Colonic mucosa (tissue), 4 donors: ENCODE data around the gene MMP10. TPM values are rescaled to one million over a fixed set of nuclear protein-coding genes. Genes with fewer than 3 reads are reported as not detected.

Source experiments
- DNase-seq: peaks from one replicate; pipeline ENCODE4 v3.0.0-alpha.2; 2020
- H3K27ac ChIP-seq: fragments of 200-600 bp; one replicate; pipeline ENCODE4 v1.8.0; 2021
- H3K27me3 ChIP-seq: fragments of 200-600 bp; one replicate; pipeline ENCODE4 v1.8.0; 2021
- H3K36me3 ChIP-seq: fragments of 200-600 bp; one replicate; pipeline ENCODE4 v1.8.0; 2021
- H3K4me1 ChIP-seq: fragments of 200-600 bp; one replicate; pipeline ENCODE4 v1.8.0; 2021; ENCODE audit warnings: mild to moderate bottlenecking
- H3K4me3 ChIP-seq: fragments of 200-600 bp; one replicate; pipeline ENCODE4 v1.8.0; 2021
- H3K9ac ChIP-seq, 2 donors: one replicate each; pipeline ENCODE4 v1.7.0; 2013; ENCODE audit warnings: control low read depth in 2 of 2, low read depth in 2 of 2, low read length in 2 of 2
- H3K9me3 ChIP-seq: fragments of 200-600 bp; one replicate; pipeline ENCODE4 v1.8.0; 2021
- intact Hi-C: fragments of 100-400 bp; cut with DNase I; formaldehyde crosslinking; loops from one replicate; pipeline ENCODE4 v1.14.1; 2022
- total RNA-seq, 2 donors: library from RNA; stranded (reverse); fragmentation: NEBNext Ultra II Directional in 1 of 2; extraction: Animal tissue kit (Norgen Biotek cat#: 25700) in 1 of 2; gene quantifications; one replicate each; pipeline ENCODE4 v1.2.1, GENCODE V29; 2021
- TF ChIP-seq, protein P1 (sequence below): fragments of 200-600 bp; IDR thresholded peaks from one replicate; pipeline ENCODE4 v1.8.0; 2022; ENCODE audit warnings: antibody characterized with exemption, mild to moderate bottlenecking
- donor health status: healthy.
- donor health status: DM: no; HTN: no; CAD: no.
- donor health status: DM: no; HTN: no; CAD: no.

The MMP10 gene
- total RNA-seq, 2 donors from 2014 or later, result 0.40 TPM; not detected in 1

DNA sequence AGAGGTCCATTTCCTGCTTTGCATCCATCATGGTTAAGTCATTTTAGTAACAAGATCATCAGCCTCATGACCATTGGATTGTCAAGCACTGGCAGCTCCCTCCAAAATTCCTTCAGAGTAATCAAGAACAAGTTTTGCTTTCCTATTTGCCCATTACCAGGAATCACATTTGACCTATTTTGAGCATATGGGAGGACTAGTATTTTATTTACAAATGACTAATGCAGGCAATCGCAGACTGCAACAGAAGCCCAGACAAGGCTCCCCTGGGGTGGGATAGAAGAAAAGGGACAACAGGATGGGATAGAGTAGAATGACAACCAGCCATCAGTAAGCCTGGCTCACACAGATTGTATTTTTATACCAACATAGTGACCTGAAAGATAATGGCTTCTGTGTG is 9.1 kb downstream of the MMP10 start:
- Histone ChIP-seq H3K4me1 (no peaks in the 10 kb centered on the region), H3K27me3 (no peaks in the 10 kb centered on the region), H3K9ac (no peak overlapping the region), H3K27ac (no peak overlapping the region), H3K36me3 (no peaks in the 10 kb centered on the region), H3K4me3 (no peak overlapping the region), H3K9me3 (no peaks in the 10 kb centered on the region)
- intact Hi-C loops, result no loop called here
- TF ChIP-seq, protein P1, sequence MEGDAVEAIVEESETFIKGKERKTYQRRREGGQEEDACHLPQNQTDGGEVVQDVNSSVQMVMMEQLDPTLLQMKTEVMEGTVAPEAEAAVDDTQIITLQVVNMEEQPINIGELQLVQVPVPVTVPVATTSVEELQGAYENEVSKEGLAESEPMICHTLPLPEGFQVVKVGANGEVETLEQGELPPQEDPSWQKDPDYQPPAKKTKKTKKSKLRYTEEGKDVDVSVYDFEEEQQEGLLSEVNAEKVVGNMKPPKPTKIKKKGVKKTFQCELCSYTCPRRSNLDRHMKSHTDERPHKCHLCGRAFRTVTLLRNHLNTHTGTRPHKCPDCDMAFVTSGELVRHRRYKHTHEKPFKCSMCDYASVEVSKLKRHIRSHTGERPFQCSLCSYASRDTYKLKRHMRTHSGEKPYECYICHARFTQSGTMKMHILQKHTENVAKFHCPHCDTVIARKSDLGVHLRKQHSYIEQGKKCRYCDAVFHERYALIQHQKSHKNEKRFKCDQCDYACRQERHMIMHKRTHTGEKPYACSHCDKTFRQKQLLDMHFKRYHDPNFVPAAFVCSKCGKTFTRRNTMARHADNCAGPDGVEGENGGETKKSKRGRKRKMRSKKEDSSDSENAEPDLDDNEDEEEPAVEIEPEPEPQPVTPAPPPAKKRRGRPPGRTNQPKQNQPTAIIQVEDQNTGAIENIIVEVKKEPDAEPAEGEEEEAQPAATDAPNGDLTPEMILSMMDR, result no peak
- DNase-seq, result no peak

DNA sequence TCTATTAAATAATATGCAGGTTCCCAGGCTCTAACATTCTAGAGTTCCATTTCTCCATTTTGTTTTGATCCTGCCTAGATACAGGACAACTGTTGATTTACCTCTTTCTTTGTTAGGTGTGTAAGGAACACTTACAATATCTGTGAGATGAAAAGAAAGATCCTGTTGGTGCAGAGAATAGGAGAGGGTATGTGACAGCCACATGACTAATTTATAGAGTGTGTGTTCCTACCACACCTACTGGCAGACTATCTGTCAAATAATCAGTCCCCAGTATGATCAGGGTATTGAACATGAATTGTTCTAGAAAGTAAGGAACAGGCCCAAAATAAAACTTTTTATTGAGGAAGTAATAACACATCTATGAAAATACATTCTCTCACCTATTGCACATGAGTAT is 10.2 kb downstream of the MMP10 start:
- Histone ChIP-seq H3K9me3 (no peaks in the 10 kb centered on the region), H3K27ac (no peak overlapping the region), H3K27me3 (no peaks in the 10 kb centered on the region), H3K4me3 (no peak overlapping the region), H3K4me1 (no peaks in the 10 kb centered on the region), H3K36me3 (no peaks in the 10 kb centered on the region), H3K9ac (no peak overlapping the region)
- TF ChIP-seq, protein P1, result no peak
- no peak for DNase-seq
- intact Hi-C loops, result no loop called here

DNA sequence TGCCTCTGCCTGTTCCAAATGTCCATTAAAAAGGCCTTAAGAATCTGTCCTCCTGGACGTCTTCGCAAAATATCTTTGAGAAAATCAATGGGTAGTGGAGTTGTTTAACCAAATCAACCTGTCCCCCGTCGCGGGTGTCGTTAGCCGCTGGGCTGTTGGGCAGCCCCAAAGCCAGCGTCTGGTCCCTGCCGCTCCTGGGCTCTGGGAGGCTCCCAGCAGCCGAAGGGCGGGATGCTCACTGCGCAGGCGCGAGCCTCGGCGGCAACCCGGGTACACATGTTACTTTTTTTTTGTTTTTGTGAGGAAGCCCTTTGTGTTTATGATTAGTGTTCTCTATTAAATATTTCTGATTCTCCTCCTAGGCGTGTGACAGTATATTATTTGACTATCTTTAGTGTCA is 12.6 kb downstream of the MMP10 start:
- H3K36me3 ChIP-seq, result no peaks in the 10 kb centered on the region
- H3K4me1 ChIP-seq, result no peaks in the 10 kb centered on the region
- no peak overlapping the region for H3K9ac ChIP-seq
- intact Hi-C loops, result no loop called here
- H3K4me3 ChIP-seq, result no peak overlapping the region
- TF ChIP-seq, protein P1, result no peak
- no peaks in the 10 kb centered on the region for H3K9me3 ChIP-seq
- no peak overlapping the region for H3K27ac ChIP-seq
- no peak for DNase-seq
- no peaks in the 10 kb centered on the region for H3K27me3 ChIP-seq

DNA sequence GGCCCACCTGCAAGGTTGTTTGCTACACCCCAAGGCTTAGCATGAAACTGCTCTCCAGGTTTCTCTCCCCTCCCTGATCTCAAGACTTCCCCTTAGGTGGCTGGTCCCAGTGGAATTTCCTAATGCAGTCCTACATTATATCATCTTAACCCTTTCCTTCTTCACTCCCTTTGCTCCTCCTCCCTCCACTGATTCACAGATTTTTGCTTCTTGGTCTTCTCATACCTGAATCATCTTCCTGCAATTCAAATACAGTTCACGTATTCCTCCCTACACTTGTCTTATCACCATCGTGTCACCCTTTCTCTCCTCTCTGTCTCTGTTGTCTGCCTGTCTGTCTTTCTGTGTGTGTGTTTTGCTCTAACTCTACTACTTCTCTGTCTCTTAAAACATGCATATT is 17.0 kb downstream of the MMP10 start:
- TF ChIP-seq, protein P1, result no peak
- H3K27me3 ChIP-seq, result no peaks in the 10 kb centered on the region
- intact Hi-C loops, result no loop called here

DNA sequence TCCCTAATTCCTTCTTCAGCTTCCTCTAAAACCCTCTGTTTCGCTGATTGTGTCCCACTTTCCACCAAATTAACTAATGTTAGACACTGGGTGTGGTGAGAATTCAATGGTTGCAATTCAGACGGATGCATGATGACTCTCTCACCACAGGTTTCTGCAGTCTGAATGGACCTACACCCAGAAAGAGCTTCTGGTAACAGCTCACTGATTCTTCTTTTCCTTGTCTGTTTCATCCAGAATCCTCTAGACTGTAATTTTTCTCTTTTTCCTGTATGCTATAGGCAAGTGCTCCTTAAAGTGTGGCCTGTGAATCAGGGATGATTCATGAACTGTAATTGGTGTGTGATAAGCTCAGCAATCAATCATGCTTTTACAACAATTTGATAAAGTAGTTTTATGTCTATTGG is 18.1 kb downstream of the MMP10 start:
- Histone ChIP-seq H3K9me3 (no peaks in the 10 kb centered on the region), H3K27ac (no peak overlapping the region), H3K4me1 (no peaks in the 10 kb centered on the region), H3K36me3 (no peaks in the 10 kb centered on the region), H3K27me3 (no peaks in the 10 kb centered on the region), H3K9ac (no peak overlapping the region), H3K4me3 (no peak overlapping the region)
- DNase-seq, result no peak
- TF ChIP-seq, protein P1, result no peak
- intact Hi-C loops, result no loop called here

More for the DNA sequence above, 17.0 kb downstream of the MMP10 start:
- no peak overlapping the region for H3K27ac ChIP-seq
- no peak for DNase-seq
- no peaks in the 10 kb centered on the region for H3K4me1 ChIP-seq
- no peak overlapping the region for H3K9ac ChIP-seq
- no peaks in the 10 kb centered on the region for H3K9me3 ChIP-seq
- no peaks in the 10 kb centered on the region for H3K36me3 ChIP-seq
- no peak overlapping the region for H3K4me3 ChIP-seq
